Heart right ventricle (tissue), 16 donors: ENCODE results near the gene ATPAF2. TPM values are rescaled to one million over a fixed set of nuclear protein-coding genes. Genes with fewer than 3 reads are reported as not detected.
A peak's percentile ranks its signal among the peaks of the same experiment; 100 is the strongest.

ENCODE experiments used
- ATAC-seq, 8 donors: fragments of 200-7000 bp; cut with Tn5 transposase; one replicate each; pipeline ENCODE4 v1.9.1; 2020; ENCODE audit warnings: mild to moderate bottlenecking in 8 of 8, moderate library complexity in 8 of 8, moderate number of reproducible peaks in 1 of 8
- DNase-seq, 2 donors: peaks; one replicate each; pipeline ENCODE4 v3.0.0-alpha.2; 2020
- H3K27ac ChIP-seq, 10 donors: fragments of 200-600 bp; sonication (generic) in 2 of 10; one replicate each; pipeline versions ENCODE4 v1.5.0 to v1.8.0; 2020 to 2022; ENCODE audit warnings: mild to moderate bottlenecking in 3 of 10
- H3K27me3 ChIP-seq, 7 donors: fragments of 200-600 bp; one replicate each; pipeline ENCODE4 v1.8.0; 2021 to 2022; ENCODE audit warnings: mild to moderate bottlenecking in 2 of 7
- H3K36me3 ChIP-seq, 9 donors: fragments of 200-600 bp; sonication (generic) in 1 of 9; one replicate each; pipeline versions ENCODE4 v1.5.0 to v1.8.0; 2020 to 2022; ENCODE audit warnings: mild to moderate bottlenecking in 2 of 9
- H3K4me1 ChIP-seq, 9 donors: fragments of 200-600 bp; sonication (generic) in 1 of 9; one replicate each; pipeline versions ENCODE4 v1.5.0 to v1.8.0; 2020 to 2022; ENCODE audit warnings: mild to moderate bottlenecking in 4 of 9
- H3K4me3 ChIP-seq, 10 donors: fragments of 200-600 bp; sonication (generic) in 2 of 10; one replicate each; pipeline versions ENCODE4 v1.5.0 to v1.8.0; 2020 to 2022; ENCODE audit warnings: mild to moderate bottlenecking in 7 of 10, moderate library complexity in 2 of 10
- H3K9me3 ChIP-seq, 11 donors: fragments of 200-600 bp in 10 of 11; sonication (generic) in 2 of 11; one replicate each; pipeline versions ENCODE4 v1.5.0 to v1.8.0; 2013 to 2022; ENCODE audit warnings: mild to moderate bottlenecking in 2 of 11, control low read depth in 1 of 11, moderate library complexity in 1 of 11
- WGBS, 2 donors: extraction: QIAGEN DNeasy Blood & Tissue Kit; methylation state at CpG; one replicate each; pipeline ENCODE4 v1.1.7; 2013; ENCODE audit warnings: inconsistent platforms in 1 of 2; 5-methylcytosine and 5-hydroxymethylcytosine counted together
- intact Hi-C, 10 donors: fragments of 100-400 bp; cut with DNase I; formaldehyde crosslinking; loops; one replicate each; pipeline versions ENCODE4 v1.11.1 to v1.14.2; 2022
- polyA plus RNA-seq, 2 donors: library from polyadenylated mRNA; stranded (reverse); fragments of 200-250 nt; gene quantifications; one replicate each; pipeline ENCODE4 v1.2.3, GENCODE V29; 2013
- total RNA-seq, 10 donors: library from RNA; stranded (reverse); fragmentation: NEBNext Ultra II Directional in 3 of 10; extraction: Animal tissue kit (Norgen Biotek cat#: 25700) in 3 of 10; gene quantifications; one replicate each; pipeline versions ENCODE4 v1.2.1 to v1.2.4, GENCODE V29; 2021 to 2023
- TF ChIP-seq, protein P1 (sequence below), 9 donors: fragments of 200-600 bp; sonication (generic) in 2 of 9; IDR thresholded peaks; one replicate each; pipeline versions ENCODE4 v1.5.0 to v1.8.0; 2021 to 2022; ENCODE audit warnings: antibody characterized with exemption in 9 of 9, mild to moderate bottlenecking in 5 of 9, moderate library complexity in 1 of 9
- donor health status: Arrhythmogenic right ventricular cardiomyopathy.
- donor health status: ischemic (EF 13 %, LVEDD 7.1; RV severe dilation, severe dysfunction).
- donor health status: healthy with polysubstance abuse.
- donor health status: DM: no; HTN: yes; CAD: no.
- donor health status: DM: no; HTN: no; CAD: no.
- donor health status: ischemic (EF 25% LVEDD 6.9; RV normal size, moderate dysfunction).
- donor health status: ischemic (EF 25% LVEDD 5.7; RV mildly dilated, moderate dysfunction).
- donor health status: healthy.
- donor health status: DM: yes; HTN: yes; CAD: no.
- donor health status: Ischemic cardiomyopathy.
- donor health status: ischemic (EF 35%, LVEDD 5.7; RV mildly dilated, moderate dysfunction).
- donor health status: nonischemic (EF 11% LVEDD 7.7; RV severe dilation, severe dysfunction).
- donor health status: DM: yes; HTN: yes; CAD: no.
- donor health status: PGD.
- donor health status: ischemic (EF 29% LVEDD 5.4; RV normal size, mild dysfunction).
- donor health status: nonischemic (EF 23%, LVEDD 6.1; RV moderate dilation, normal function).

ATPAF2 gene
- total and polyA plus RNA-seq, 12 donors = 21.5 to 55.8 (median 37.4) TPM

- 29 to 39% methylated on average over 2 of the region's 2 CpGs for WGBS, 2 donors
- no peak for DNase-seq
- H3K27me3 ChIP-seq = no peaks in the 10 kb centered on the region
- no peaks in the 10 kb centered on the region for H3K9me3 ChIP-seq
- TF ChIP-seq, protein P1, sequence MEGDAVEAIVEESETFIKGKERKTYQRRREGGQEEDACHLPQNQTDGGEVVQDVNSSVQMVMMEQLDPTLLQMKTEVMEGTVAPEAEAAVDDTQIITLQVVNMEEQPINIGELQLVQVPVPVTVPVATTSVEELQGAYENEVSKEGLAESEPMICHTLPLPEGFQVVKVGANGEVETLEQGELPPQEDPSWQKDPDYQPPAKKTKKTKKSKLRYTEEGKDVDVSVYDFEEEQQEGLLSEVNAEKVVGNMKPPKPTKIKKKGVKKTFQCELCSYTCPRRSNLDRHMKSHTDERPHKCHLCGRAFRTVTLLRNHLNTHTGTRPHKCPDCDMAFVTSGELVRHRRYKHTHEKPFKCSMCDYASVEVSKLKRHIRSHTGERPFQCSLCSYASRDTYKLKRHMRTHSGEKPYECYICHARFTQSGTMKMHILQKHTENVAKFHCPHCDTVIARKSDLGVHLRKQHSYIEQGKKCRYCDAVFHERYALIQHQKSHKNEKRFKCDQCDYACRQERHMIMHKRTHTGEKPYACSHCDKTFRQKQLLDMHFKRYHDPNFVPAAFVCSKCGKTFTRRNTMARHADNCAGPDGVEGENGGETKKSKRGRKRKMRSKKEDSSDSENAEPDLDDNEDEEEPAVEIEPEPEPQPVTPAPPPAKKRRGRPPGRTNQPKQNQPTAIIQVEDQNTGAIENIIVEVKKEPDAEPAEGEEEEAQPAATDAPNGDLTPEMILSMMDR (IDR thresholded peaks at IDR 0.05) = no peak
- H3K36me3 ChIP-seq = peaks cover 0 to 88% (median 25%) of the 10 kb centered on the region in 9 donors
- ATAC-seq = peak in 2 of 8 donors; percentile 60 to 67
- intact Hi-C loops = no loop called here
- no peak overlapping the region for H3K27ac ChIP-seq
- H3K4me3 ChIP-seq = no peak overlapping the region
- H3K4me1 ChIP-seq = no peaks in the 10 kb centered on the region
These were observed 25.1 kb upstream of the ATPAF2 start for GRCh38 chr17:18064053-18064452.

- 72 to 77% methylated on average over 5 of the region's 5 CpGs for WGBS, 2 donors
- TF ChIP-seq, protein P1 (IDR thresholded peaks at IDR 0.05) = no peak
- ATAC-seq (no peak), DNase-seq (no peak)
- no peaks in the 10 kb centered on the region for H3K4me1 ChIP-seq
- peaks cover 0 to 98% (median 34%) of the 10 kb centered on the region in 9 donors for H3K36me3 ChIP-seq
- H3K27ac ChIP-seq = no peak overlapping the region
- intact Hi-C loops = no loop called here
- no peaks in the 10 kb centered on the region for H3K9me3 ChIP-seq
- no peaks in the 10 kb centered on the region for H3K27me3 ChIP-seq
- no peak overlapping the region for H3K4me3 ChIP-seq
These were observed 20.3 kb upstream of the ATPAF2 start for GRCh38 chr17:18059283-18059682.

GRCh38 chr17:18056214-18056613 lies 17.2 kb upstream of the ATPAF2 start:
- 91 to 98% methylated on average over 3 of the region's 3 CpGs for WGBS, 2 donors
- DNase-seq = no peak

GRCh38 chr17:18055597-18055996 lies 16.6 kb upstream of the ATPAF2 start:
- Histone ChIP-seq H3K36me3 (peaks cover 0 to 94% (median 30%) of the 10 kb centered on the region in 9 donors), H3K4me1 (no peaks in the 10 kb centered on the region), H3K27me3 (no peaks in the 10 kb centered on the region), H3K27ac (no peak overlapping the region), H3K9me3 (no peaks in the 10 kb centered on the region), H3K4me3 (no peak overlapping the region)
- ATAC-seq (no peak), DNase-seq (no peak)
- 95 to 96% methylated on average over 6 of the region's 6 CpGs for WGBS, 2 donors
- intact Hi-C loops = no loop called here
- TF ChIP-seq, protein P1 (IDR thresholded peaks at IDR 0.05) = no peak

More at GRCh38 chr17:18056214-18056613, 17.2 kb upstream of the ATPAF2 start:
- no peaks in the 10 kb centered on the region for H3K27me3 ChIP-seq
- no peak overlapping the region for H3K27ac ChIP-seq
- no peaks in the 10 kb centered on the region for H3K4me1 ChIP-seq
- peaks cover 0 to 95% (median 32%) of the 10 kb centered on the region in 9 donors for H3K36me3 ChIP-seq
- H3K4me3 ChIP-seq = no peak overlapping the region
- H3K9me3 ChIP-seq = no peaks in the 10 kb centered on the region
- ATAC-seq = no peak
- TF ChIP-seq, protein P1 (IDR thresholded peaks at IDR 0.05) = no peak
- intact Hi-C loops = no loop called here
